Kidney (tissue), 14 donors: ENCODE measurements around the gene PFKFB3. TPM values are rescaled to one million over a fixed set of nuclear protein-coding genes. Genes with fewer than 3 reads are reported as not detected.

Source experiments
- DNase-seq, 5 donors: peaks; one replicate each; pipeline ENCODE4 v3.0.0-alpha.2; 2013 to 2020
- FAIRE-seq: peaks from 2 replicates; lab custom pipeline; 2012; peaks lifted over from hg19 to GRCh38; lab: Jason Lieb, UNC
- H3K27ac ChIP-seq, 2 donors: one replicate each; pipeline ENCODE4 v1.7.0; 2013; ENCODE audit warnings: low read depth in 2 of 2, low read length in 2 of 2, inconsistent platforms in 1 of 2
- H3K27me3 ChIP-seq: one replicate; pipeline ENCODE4 v1.7.1; 2013; ENCODE audit warnings: low read length, inconsistent platforms; ENCODE audit not compliant: control insufficient read depth, insufficient read depth
- H3K36me3 ChIP-seq, 3 donors: one replicate each; pipeline versions ENCODE4 v1.7.0 to v1.7.1; 2013; ENCODE audit warnings: low read length in 3 of 3, control low read depth in 1 of 3, inconsistent platforms in 1 of 3; ENCODE audit not compliant: insufficient read depth in 3 of 3, control insufficient read depth in 2 of 3
- H3K4me1 ChIP-seq, 3 donors: one replicate each; pipeline versions ENCODE4 v1.7.0 to v1.7.1; 2013; ENCODE audit warnings: low read length in 3 of 3, inconsistent platforms in 1 of 3, low read depth in 1 of 3; ENCODE audit not compliant: control insufficient read depth in 2 of 3, insufficient read depth in 2 of 3
- H3K4me3 ChIP-seq, 3 donors: one replicate each; pipeline versions ENCODE4 v1.7.0 to v1.8.1; 2013; ENCODE audit warnings: low read length in 3 of 3, control low read depth in 1 of 3, inconsistent platforms in 1 of 3
- H3K9ac ChIP-seq, 3 donors: one replicate each; pipeline versions ENCODE4 v1.7.0 to v1.7.1; 2013; ENCODE audit warnings: low read length in 3 of 3, control low read depth in 1 of 3, inconsistent platforms in 1 of 3
- H3K9me3 ChIP-seq, 3 donors: one replicate each; pipeline versions ENCODE4 v1.7.0 to v1.7.1; 2013; ENCODE audit warnings: low read length in 3 of 3, control low read depth in 1 of 3, inconsistent platforms in 1 of 3; ENCODE audit not compliant: control insufficient read depth in 2 of 3, insufficient read depth in 1 of 3
- intact Hi-C: fragments of 100-400 bp; cut with DNase I; formaldehyde crosslinking; loops from one replicate; pipeline ENCODE4 v1.11.1; 2022
- polyA plus RNA-seq: library from polyadenylated mRNA; stranded (reverse); fragments of 350-450 nt; fragmentation: Illumina TruSeq; extraction: RNeasy Lipid Tissue Mini Kit (QIAGEN cat#74804); gene quantifications from one replicate; pipeline ENCODE4 v1.2.3, GENCODE V29; 2014; ENCODE audit warnings: low read depth, low replicate concordance; ENCODE audit not compliant: insufficient read depth
- total RNA-seq: library from RNA; stranded (reverse); fragmentation: NEBNext Ultra II Directional; extraction: Animal tissue kit (Norgen Biotek cat#: 25700); gene quantifications from one replicate; pipeline ENCODE4 v1.2.1, GENCODE V29; 2021
- TF ChIP-seq, protein P1 (sequence below): IDR thresholded peaks from 3 replicates; pipeline ENCODE4 v1.5.1; 2012; ENCODE audit warnings: mild to moderate bottlenecking, moderate library complexity, borderline replicate concordance; ENCODE audit not compliant: insufficient read depth; ENCODE audit errors: extremely low read depth
- donor health status: control.
- donor health status: control.
- donor health status: control.
- donor health status: control.
- donor health status: control.
- donor health status: DM: yes; HTN: yes; CAD: no.
- donor health status: Normal renal cell carcinoma (clear cell type).

Gene PFKFB3
- total and polyA plus RNA-seq, 2 donors from 2014 or later = 34.9 to 141 TPM

DNA sequence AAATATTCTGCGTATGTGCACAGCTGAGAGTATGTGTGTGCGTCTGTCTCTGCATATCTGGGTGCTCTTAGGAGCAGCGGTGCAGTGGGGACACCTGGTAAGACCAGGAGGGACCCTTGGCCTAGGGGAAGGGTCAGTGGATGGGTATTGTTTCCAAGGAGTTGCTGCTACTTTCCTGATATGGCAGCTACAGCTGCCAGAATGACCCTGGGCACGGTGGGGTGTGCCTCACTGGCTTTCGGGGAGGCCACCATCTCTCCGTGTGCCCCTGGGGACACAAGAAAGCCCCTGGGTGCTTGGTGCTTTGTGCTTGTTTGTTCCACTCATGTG is 8.6 kb downstream of the PFKFB3 start:
- H3K27ac ChIP-seq = peak overlapping the region in 1 of 2 donors; percentile 37
- intact Hi-C loops = no loop called here

DNA sequence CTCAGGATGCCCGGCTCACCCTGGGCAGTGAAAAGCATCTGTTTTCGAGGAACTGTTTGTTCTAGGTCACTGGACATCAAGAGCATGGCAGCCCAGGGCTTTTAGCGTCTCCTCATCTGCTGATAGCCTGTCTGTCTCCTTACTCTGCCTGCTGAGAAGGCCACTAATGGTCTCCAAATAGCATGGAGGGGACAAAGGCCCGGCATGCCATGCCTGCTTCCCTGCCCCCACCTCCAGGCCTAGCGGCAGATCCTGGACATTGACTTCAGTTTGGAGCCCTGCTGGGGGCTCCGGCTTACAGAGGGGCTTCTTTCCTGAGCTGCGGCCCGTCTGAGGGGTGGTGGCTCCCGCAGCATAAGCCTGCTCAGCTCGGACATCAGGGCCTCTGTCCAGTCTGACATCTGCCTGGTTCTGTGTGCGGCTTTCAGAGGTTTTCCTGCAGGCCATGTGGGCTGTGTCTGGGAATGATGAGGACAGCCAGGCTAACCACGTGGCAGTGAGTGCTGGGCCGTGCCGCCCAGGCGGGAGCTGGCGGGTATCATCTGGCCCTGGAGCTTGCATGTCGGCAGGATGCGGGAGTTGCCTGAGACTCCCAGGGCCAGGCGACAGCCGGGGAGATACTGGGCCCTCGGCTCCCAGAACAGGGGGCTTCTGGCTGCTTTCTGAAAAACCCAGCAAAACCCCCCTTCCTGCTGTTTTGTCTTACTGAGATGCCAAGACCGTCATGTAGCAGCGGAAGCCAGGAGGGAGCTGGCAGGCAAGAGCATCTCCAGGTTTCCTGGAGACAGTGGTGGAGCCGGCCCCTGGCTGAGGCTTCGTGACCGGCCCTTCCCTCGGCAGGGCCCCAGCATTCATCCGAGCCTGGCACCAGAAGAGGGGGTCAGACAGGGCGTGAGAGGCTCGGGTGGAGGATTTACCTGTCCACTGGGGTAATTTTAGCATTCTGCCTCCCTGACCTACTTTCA is 9.2 kb downstream of the PFKFB3 start:
- Histone ChIP-seq H3K9ac (peak overlapping the region in 1 of 3 donors; percentile 51), H3K4me3 (peak overlapping the region in 1 of 3 donors; percentile 35), H3K27ac (peak overlapping the region in 1 of 2 donors; percentile 37), H3K9me3 (no peaks in the 10 kb centered on the region), H3K4me1 (peaks cover 0 to 11% (median 0%) of the 10 kb centered on the region in 3 donors), H3K27me3 (no peaks in the 10 kb centered on the region), H3K36me3 (peaks cover 0 to 11% (median 10%) of the 10 kb centered on the region in 3 donors)
- TF ChIP-seq, protein P1, sequence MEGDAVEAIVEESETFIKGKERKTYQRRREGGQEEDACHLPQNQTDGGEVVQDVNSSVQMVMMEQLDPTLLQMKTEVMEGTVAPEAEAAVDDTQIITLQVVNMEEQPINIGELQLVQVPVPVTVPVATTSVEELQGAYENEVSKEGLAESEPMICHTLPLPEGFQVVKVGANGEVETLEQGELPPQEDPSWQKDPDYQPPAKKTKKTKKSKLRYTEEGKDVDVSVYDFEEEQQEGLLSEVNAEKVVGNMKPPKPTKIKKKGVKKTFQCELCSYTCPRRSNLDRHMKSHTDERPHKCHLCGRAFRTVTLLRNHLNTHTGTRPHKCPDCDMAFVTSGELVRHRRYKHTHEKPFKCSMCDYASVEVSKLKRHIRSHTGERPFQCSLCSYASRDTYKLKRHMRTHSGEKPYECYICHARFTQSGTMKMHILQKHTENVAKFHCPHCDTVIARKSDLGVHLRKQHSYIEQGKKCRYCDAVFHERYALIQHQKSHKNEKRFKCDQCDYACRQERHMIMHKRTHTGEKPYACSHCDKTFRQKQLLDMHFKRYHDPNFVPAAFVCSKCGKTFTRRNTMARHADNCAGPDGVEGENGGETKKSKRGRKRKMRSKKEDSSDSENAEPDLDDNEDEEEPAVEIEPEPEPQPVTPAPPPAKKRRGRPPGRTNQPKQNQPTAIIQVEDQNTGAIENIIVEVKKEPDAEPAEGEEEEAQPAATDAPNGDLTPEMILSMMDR = no peak
- intact Hi-C loops = no loop called here
- FAIRE-seq (no peak), DNase-seq (peak; percentile 63 to 80 (median 65))

More for the DNA sequence above, 8.6 kb downstream of the PFKFB3 start:
- peak overlapping the region in 1 of 3 donors; percentile 51 for H3K9ac ChIP-seq
- H3K4me1 ChIP-seq = peaks cover 0 to 11% (median 0%) of the 10 kb centered on the region in 3 donors
- H3K36me3 ChIP-seq = peaks cover 0 to 11% (median 4%) of the 10 kb centered on the region in 3 donors
- DNase-seq (peak in 1 of 5 donors; percentile 23), FAIRE-seq (no peak)
- H3K27me3 ChIP-seq = no peaks in the 10 kb centered on the region
- TF ChIP-seq, protein P1 = no peak
- H3K9me3 ChIP-seq = no peaks in the 10 kb centered on the region
- peak overlapping the region in 1 of 3 donors; percentile 35 for H3K4me3 ChIP-seq

DNA sequence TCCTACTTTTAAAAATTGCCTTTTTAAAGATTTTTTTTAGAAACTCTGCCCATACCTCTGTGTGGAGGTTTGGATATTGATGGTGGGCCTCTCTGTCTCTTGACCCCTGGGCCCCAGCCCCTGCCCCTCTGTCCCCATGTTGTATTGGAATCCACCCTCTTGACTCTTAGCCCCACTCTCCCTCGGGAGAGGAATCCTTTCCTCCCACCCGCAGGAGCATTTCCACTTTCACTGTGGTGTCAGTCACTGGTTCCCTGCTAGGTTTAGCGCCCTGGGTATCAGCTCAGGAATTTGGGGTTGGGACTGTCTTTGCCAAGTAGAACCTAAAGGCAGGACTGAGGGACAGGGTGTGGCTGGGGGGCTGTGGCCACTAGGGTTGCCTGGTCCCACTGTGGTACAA is 10.1 kb downstream of the PFKFB3 start:
- H3K27me3 ChIP-seq = no peaks in the 10 kb centered on the region
- no peak overlapping the region for H3K9ac ChIP-seq
- H3K9me3 ChIP-seq = no peaks in the 10 kb centered on the region
- H3K27ac ChIP-seq = no peak overlapping the region
- FAIRE-seq (no peak), DNase-seq (no peak)
- H3K4me3 ChIP-seq = no peak overlapping the region
- H3K36me3 ChIP-seq = peaks cover 0 to 18% (median 13%) of the 10 kb centered on the region in 3 donors
- intact Hi-C loops = no loop called here
- TF ChIP-seq, protein P1 = no peak
- peaks cover 0 to 11% (median 0%) of the 10 kb centered on the region in 3 donors for H3K4me1 ChIP-seq
